ENCODE measurements around the gene PID1.

DNA sequence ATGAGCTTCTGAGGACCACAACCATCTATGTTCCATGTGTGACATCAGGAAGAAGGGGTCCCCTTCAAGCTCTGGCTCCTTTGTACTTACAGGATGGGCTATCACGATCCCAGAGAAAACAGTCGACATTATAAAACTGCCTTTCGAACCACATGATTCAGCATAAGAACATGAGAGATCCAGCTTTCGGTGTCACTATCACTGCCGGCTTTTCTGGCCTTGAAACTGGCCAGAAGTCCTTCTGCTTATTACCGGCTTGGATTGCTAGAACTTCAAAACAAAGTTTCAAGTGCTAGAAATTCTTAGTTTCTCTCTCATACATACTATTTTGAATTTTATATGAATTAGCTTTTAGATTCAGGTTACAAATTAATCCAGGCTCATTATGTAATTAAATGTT, 138.9 kb downstream of the PID1 start:
- TF ChIP-seq POLR2A (IDR thresholded peaks at IDR 0.05) = no peak
- TF ChIP-seq, protein P1, sequence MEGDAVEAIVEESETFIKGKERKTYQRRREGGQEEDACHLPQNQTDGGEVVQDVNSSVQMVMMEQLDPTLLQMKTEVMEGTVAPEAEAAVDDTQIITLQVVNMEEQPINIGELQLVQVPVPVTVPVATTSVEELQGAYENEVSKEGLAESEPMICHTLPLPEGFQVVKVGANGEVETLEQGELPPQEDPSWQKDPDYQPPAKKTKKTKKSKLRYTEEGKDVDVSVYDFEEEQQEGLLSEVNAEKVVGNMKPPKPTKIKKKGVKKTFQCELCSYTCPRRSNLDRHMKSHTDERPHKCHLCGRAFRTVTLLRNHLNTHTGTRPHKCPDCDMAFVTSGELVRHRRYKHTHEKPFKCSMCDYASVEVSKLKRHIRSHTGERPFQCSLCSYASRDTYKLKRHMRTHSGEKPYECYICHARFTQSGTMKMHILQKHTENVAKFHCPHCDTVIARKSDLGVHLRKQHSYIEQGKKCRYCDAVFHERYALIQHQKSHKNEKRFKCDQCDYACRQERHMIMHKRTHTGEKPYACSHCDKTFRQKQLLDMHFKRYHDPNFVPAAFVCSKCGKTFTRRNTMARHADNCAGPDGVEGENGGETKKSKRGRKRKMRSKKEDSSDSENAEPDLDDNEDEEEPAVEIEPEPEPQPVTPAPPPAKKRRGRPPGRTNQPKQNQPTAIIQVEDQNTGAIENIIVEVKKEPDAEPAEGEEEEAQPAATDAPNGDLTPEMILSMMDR (IDR thresholded peaks at IDR 0.05) = no peak
